Upper lobe of left lung (tissue), 6 donors: Measurements from ENCODE around the gene GATC. TPM values are rescaled to one million over a fixed set of nuclear protein-coding genes. Genes with fewer than 3 reads are reported as not detected.

Experiments
- ATAC-seq, 2 donors: fragments of 200-7000 bp; cut with Tn5 transposase; one replicate each; pipeline ENCODE4 v1.9.1; 2022; ENCODE audit warnings: mild to moderate bottlenecking in 2 of 2, moderate library complexity in 2 of 2; ENCODE audit not compliant: low FRiP score in 2 of 2
- DNase-seq, 2 donors: peaks; one replicate each; pipeline ENCODE4 v3.0.0-alpha.2; 2019 to 2020
- H3K27ac ChIP-seq, 4 donors: fragments of 200-600 bp; sonication (generic); one replicate each; pipeline ENCODE4 v1.5.1; 2016 to 2019
- H3K27me3 ChIP-seq, 4 donors: fragments of 200-600 bp; sonication (generic); one replicate each; pipeline ENCODE4 v1.5.1; 2017 to 2019
- H3K36me3 ChIP-seq, 4 donors: fragments of 200-600 bp; sonication (generic); one replicate each; pipeline ENCODE4 v1.5.1; 2016 to 2019
- H3K4me1 ChIP-seq, 4 donors: fragments of 200-600 bp; sonication (generic); one replicate each; pipeline ENCODE4 v1.5.1; 2018 to 2019
- H3K4me3 ChIP-seq, 4 donors: fragments of 200-600 bp; sonication (generic); one replicate each; pipeline ENCODE4 v1.5.1; 2017 to 2019; ENCODE audit warnings: mild to moderate bottlenecking in 2 of 4, moderate library complexity in 1 of 4
- H3K9me3 ChIP-seq, 4 donors: fragments of 200-600 bp; sonication (generic); one replicate each; pipeline ENCODE4 v1.5.1; 2018 to 2019
- EP300 ChIP-seq, 4 donors: sonication (generic); formaldehyde crosslinking; IDR thresholded peaks; one replicate each; pipeline ENCODE4 v1.5.1; 2017; ENCODE audit warnings: antibody characterized with exemption in 4 of 4, control low read depth in 2 of 4
- POLR2A ChIP-seq, 4 donors: fragments of 450-650 bp; IDR thresholded peaks; one replicate each; pipeline ENCODE4 v1.5.1; 2016 to 2017; ENCODE audit warnings: antibody characterized with exemption in 4 of 4, mild to moderate bottlenecking in 2 of 4
- POLR2AphosphoS5 ChIP-seq, 2 donors: sonication (generic); formaldehyde crosslinking; IDR thresholded peaks; one replicate each; pipeline ENCODE4 v1.5.1; 2017; ENCODE audit warnings: antibody characterized with exemption in 2 of 2
- WGBS, 2 donors: methylation state at CpG; one replicate each; pipeline ENCODE4 v1.1.5; 2017 to 2018; 5-methylcytosine and 5-hydroxymethylcytosine counted together
- small RNA-seq, 4 donors: library from RNA; depleted of rRNA; stranded (forward); fragments of <200 nt; gene quantifications; one replicate each; pipeline ENCODE3, GENCODE V24; 2016
- total RNA-seq, 6 donors: library from RNA; depleted of rRNA in 4 of 6; stranded (reverse); fragments of >200 nt in 4 of 6; gene quantifications; one replicate each; pipeline versions ENCODE4 v1.1.0 to v1.2.1, GENCODE V29; 2016 to 2021
- TF ChIP-seq, protein P1 (sequence below), 6 experiments: fragments of 450-650 bp in 4 of 6; fragments of 200-600 bp in 2 of 6; sonication (generic) in 2 of 6; IDR thresholded peaks; one replicate each; pipeline ENCODE4 v1.5.1; 2016 to 2019; ENCODE audit warnings: antibody characterized with exemption in 6 of 6
- donor health status: DM: no; HTN: no; CAD: no; lungs with moderate emphysema.
- donor health status: DM: no; HTN: yes; CAD: no; lungs with severe emphysema.

Gene GATC
- total RNA-seq, 6 donors from 2014 or later = 11.8 to 35.6 (median 22.5) TPM

DNA sequence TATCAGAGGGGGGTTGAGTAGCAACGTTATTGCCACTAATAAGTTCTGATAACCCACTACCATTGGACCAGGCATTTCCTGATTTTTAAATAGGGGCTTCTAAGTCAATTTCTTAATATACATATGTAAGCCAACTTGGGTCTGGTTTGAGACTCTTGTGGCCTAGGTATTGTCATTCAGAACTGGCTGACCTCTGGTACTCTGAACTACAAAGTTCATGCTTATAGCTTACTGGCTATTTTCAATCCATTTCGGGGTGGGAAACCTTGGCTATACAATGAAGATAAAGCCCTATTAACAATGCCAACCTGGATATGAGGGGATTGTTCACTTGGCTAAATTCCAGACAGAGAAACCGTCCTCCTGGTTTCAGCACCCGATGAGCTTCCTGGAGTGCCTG lies 58.3 kb downstream of the GATC start:
- DNase-seq (no peak), ATAC-seq (no peak)
- no peaks in the 10 kb centered on the region for H3K27me3 ChIP-seq
- H3K4me1 ChIP-seq = no peaks in the 10 kb centered on the region
- no peaks in the 10 kb centered on the region for H3K9me3 ChIP-seq
- 86 to 89% methylated on average over 2 to 4 of the region's 4 CpGs for WGBS, 2 donors
- no peak overlapping the region for H3K4me3 ChIP-seq
- peaks cover 10 to 74% (median 30%) of the 10 kb centered on the region in 4 donors for H3K36me3 ChIP-seq
- TF ChIP-seq EP300 (IDR thresholded peaks at IDR 0.05) (no peak), POLR2AphosphoS5 (IDR thresholded peaks at IDR 0.05) (no peak), POLR2A (IDR thresholded peaks at IDR 0.05) (no peak)
- TF ChIP-seq, protein P1, sequence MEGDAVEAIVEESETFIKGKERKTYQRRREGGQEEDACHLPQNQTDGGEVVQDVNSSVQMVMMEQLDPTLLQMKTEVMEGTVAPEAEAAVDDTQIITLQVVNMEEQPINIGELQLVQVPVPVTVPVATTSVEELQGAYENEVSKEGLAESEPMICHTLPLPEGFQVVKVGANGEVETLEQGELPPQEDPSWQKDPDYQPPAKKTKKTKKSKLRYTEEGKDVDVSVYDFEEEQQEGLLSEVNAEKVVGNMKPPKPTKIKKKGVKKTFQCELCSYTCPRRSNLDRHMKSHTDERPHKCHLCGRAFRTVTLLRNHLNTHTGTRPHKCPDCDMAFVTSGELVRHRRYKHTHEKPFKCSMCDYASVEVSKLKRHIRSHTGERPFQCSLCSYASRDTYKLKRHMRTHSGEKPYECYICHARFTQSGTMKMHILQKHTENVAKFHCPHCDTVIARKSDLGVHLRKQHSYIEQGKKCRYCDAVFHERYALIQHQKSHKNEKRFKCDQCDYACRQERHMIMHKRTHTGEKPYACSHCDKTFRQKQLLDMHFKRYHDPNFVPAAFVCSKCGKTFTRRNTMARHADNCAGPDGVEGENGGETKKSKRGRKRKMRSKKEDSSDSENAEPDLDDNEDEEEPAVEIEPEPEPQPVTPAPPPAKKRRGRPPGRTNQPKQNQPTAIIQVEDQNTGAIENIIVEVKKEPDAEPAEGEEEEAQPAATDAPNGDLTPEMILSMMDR (IDR thresholded peaks at IDR 0.05) = no peak
- H3K27ac ChIP-seq = no peak overlapping the region

DNA sequence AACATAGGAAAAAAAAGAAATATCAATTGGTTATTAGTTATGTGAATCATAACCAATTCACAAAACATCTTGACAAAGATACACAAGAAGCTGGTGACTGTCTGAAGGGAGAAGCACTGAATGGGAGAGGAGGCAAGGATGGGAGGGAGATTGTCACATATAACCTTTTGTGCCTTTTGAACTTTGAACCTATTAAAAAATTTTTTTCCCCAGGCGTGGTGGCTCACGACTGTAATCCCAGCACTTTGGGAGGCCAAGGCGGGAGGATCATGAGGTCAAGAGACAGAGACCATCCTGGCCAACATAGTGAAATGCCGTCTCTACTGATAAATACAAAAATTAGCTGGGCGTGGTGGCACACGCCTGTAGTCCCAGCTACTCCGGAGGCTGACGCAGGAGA lies 62.3 kb downstream of the GATC start:
- 95 to 98% methylated on average over 8 of the region's 8 CpGs for WGBS, 2 donors
- DNase-seq (no peak), ATAC-seq (no peak)
- Histone ChIP-seq H3K27ac (no peak overlapping the region), H3K27me3 (no peaks in the 10 kb centered on the region), H3K36me3 (peaks cover 14 to 80% (median 38%) of the 10 kb centered on the region in 4 donors), H3K4me3 (no peak overlapping the region), H3K4me1 (no peaks in the 10 kb centered on the region), H3K9me3 (no peaks in the 10 kb centered on the region)
- TF ChIP-seq POLR2A (IDR thresholded peaks at IDR 0.05) (no peak), POLR2AphosphoS5 (IDR thresholded peaks at IDR 0.05) (no peak), EP300 (IDR thresholded peaks at IDR 0.05) (no peak)
- TF ChIP-seq, protein P1 (IDR thresholded peaks at IDR 0.05) = no peak

Small RNAs within 50 kb of the gene (small RNA-seq; reads per million reads assigned to genes)
- gene RF00019 = 0 reads per million in 4 donors

Other genes starting within 250 kb of the GATC start
- 1,000 to 10,000 TPM; 1,008 to 2,508 (median 1,628) TPM for gene RPLP0, start 245.3 kb upstream of the GATC start, total RNA-seq
- gene PXN, start 180.7 kb upstream of the GATC start, total RNA-seq = 100 to 1,000 TPM in 4 of 6 donors, 10 to 100 TPM in 2; 67.8 to 210 (median 116) TPM
- over 10,000 TPM in 1 of 6 donors, 1,000 to 10,000 TPM in 1, under 1 TPM in 4; under 0.01 to 11,449 (median under 0.01) TPM for gene RNU4-2, start 154.5 kb upstream of the GATC start, total RNA-seq
- 1,000 to 10,000 TPM in 2 of 6 donors, under 1 TPM in 4; under 0.01 to 4,461 (median under 0.01) TPM for gene RNU4-1, start 153.2 kb upstream of the GATC start, total RNA-seq
- 1 to 10 TPM in 5 of 6 donors, under 1 TPM in 1; 1.00 to 5.2 (median 2.9) TPM for gene SIRT4, start 144.1 kb upstream of the GATC start, total RNA-seq
- 100 to 1,000 TPM in 2 of 6 donors, 10 to 100 TPM in 4; 10.5 to 412 (median 70.3) TPM for gene PLA2G1B, start 118.7 kb upstream of the GATC start, total RNA-seq
- under 1 TPM in 5 of 6 donors, not detected in 1; 0.43 to 0.91 (median 0.49) TPM for gene MSI1, start 77.3 kb upstream of the GATC start, total RNA-seq
- gene COX6A1, start 8.3 kb upstream of the GATC start, total RNA-seq = 100 to 1,000 TPM; 131 to 733 (median 324) TPM
- gene TRIAP1, start 60 bp upstream of the GATC start, total RNA-seq = 10 to 100 TPM in 4 of 6 donors, 1 to 10 TPM in 1, not detected in 1; 5.2 to 21.1 (median 18.7) TPM
- gene SRSF9, start 23.3 kb downstream of the GATC start, total RNA-seq = 100 to 1,000 TPM in 4 of 6 donors, 10 to 100 TPM in 2; 74.5 to 127 (median 107) TPM
- gene DYNLL1, start 49.7 kb downstream of the GATC start, total RNA-seq = 100 to 1,000 TPM in 5 of 6 donors, 10 to 100 TPM in 1; 61.5 to 330 (median 176) TPM
- gene COQ5, start 82.7 kb downstream of the GATC start, total RNA-seq = 10 to 100 TPM in 5 of 6 donors, 1 to 10 TPM in 1; 7.5 to 26.0 (median 16.3) TPM
- gene RNF10, start 87.9 kb downstream of the GATC start, total RNA-seq = 100 to 1,000 TPM; 189 to 456 (median 243) TPM
- gene POP5, start 135.0 kb downstream of the GATC start, total RNA-seq = 10 to 100 TPM; 15.9 to 42.2 (median 33.9) TPM
- 1 to 10 TPM in 2 of 6 donors, not detected in 4; 1.2 to 2.1 TPM for gene CABP1, start 194.2 kb downstream of the GATC start, total RNA-seq
- gene MLEC, start 240.7 kb downstream of the GATC start, total RNA-seq = 100 to 1,000 TPM in 2 of 6 donors, 10 to 100 TPM in 4; 29.3 to 125 (median 71.2) TPM